HS-5 (cell line): Measurements from ENCODE around the gene GPR89B.
"Not testable (repeated sequence)": the region's sequence is repeated elsewhere in the genome, so short reads cannot be mapped to it uniquely, and the experiment has no call there.

Experiments used
- DNase-seq: peaks from one replicate; pipeline ENCODE4 v3.0.0-alpha.2; 2012; ENCODE audit warnings: low read depth

Gene GPR89B

DNA sequence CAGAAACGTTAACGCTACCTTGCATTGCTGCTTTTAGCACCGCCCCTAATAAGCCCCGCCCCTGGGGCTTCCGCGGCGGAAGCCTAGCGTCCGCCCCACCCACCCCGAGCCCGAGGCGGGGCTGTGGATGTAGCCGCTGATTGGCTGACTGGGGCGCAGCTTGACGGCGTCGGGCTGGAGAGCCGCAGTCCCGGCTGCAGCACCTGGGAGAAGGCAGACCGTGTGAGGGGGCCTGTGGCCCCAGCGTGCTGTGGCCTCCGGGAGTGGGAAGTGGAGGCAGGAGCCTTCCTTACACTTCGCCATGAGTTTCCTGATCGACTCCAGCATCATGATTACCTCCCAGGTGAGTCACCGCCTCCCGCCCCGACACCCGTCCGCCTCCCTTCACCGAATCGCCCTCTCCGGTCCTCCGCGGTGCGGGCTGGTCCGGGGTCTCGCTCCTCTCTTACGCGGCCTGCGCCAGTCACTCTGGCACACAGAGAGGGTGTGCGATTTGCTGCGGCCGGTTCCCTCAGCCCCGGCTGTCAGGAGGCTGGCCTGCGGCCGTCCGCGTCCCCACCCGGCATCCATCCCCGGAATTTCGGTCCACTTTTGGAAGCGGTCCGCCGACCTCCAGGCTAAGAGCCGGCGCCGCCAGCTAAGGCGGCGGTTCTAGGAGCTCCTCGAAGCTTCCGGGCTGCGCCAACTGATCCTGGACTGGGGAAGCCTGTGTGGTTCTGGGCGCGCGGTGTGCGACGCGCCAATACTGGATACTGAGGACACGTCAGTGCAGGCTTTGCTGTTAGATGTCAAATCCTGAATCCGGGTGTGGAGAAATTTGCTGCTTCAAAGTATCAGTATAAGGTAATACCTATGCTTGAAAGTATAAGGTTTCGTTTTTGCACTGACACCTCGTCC is at the start of gene GPR89B:
Gene GPR89B (plus strand): TSS at position 185 of the 897 bp plus-strand sequence. CDS start 117 bp downstream, at position 302.
- DNase-seq, result peak; percentile 45

DNA sequence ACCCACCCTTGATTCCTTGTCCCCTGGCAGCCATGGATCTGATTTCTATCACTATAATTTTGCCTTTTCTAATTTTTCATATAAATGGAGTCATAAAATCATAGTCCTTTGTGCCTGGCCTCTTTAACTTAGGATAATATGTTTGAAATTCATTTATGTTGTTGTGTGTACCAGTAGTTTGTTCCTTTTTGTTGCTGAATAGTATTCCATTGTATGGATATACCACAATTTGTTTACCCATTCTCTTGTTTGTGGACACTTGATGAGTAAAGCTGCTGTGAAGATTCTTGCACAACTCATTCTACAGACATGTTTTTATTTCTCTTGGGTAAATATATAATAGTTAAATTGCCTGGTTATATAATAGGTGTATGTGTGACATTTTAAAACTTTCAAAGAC is 48.3 kb upstream of the GPR89B start:
- no peak for DNase-seq

DNA sequence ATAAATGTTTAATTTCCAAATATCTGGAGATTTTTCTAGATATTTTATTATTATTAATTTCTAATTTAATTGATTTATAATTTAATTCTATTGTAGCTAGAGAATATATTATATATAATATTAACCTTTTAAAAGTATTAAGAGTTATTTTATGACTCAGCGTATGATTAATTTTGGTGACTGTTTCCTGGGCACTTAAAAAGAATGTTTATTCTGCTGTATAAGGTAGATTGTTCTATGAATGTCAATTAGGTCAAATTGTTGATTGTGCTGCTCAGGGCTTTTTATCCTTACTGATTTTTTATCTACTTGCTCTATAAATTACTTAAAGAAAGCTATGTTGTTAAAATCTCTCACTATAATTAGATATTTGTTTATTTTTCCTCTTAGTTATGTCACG is 45.7 kb upstream of the GPR89B start:
- no peak for DNase-seq

DNA sequence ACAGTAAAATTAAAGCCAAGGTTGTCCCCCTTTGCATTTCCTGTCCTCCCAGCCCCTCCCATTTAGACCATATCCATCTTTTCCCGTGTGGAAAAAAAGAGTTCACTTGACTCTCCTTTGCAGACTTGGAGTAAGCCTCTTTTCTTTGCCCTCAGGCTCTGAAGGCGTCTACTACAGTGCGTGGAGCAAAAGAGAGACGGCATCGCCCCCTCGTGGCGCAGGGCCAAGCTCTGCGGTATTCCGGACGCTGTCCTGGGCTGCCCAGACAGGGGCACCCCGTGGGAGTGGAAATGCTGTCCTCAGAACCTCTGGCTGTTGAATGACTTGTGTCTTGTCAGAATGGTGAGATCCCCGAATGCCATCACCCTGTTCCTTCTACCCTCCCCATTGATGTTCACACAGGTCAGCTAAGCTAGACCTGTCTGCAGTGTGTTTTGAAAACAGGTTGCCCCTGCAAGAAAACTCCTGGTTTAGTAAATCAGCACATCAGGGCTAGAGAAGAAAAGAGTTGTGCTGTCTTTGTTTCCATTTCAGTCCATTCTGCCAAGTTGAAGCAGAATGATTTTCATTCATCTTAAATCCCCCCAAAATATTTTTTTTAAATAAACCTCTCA is 37.9 kb upstream of the GPR89B start:
- no peak for DNase-seq

DNA sequence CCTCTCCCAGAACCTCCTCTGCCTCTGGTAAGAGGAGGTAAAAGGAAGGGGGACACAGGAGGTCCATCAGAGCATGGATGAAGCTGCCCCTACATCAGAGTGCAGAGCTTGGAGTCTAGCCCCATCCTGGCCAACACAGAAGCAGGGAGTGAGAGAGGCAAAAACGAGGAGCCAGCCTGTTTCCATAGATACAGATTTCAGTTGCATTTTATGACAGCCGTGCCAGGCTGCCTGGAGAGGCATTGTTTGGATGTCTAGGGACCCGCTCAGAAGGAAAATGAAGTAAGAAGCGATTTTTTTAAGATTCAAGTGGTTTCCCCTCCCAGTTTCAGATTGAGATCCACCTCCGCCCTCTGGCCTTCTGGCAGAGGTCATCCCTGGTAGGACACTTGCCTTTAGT is 37.1 kb upstream of the GPR89B start:
- DNase-seq, result no peak

DNA sequence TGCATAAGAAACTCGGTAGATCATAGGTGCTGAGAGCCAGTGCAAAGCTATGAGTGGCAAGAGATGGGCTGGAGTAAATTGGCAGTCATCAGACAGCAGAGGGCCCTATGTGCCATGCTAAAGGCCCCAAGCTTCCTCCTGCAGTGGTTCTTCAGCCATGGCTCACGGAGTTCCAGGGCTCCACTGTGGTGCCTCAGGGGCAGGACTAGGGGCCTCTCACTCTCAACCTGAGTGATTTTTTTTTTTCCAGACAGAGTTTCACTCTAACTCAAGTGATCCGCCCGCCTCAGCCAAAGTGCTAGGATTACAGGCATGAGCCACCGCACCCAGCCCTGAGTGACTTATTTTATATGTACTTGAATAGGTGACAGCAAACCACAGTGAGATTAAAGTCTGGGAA is 36.0 kb upstream of the GPR89B start:
- DNase-seq, result no peak

DNA sequence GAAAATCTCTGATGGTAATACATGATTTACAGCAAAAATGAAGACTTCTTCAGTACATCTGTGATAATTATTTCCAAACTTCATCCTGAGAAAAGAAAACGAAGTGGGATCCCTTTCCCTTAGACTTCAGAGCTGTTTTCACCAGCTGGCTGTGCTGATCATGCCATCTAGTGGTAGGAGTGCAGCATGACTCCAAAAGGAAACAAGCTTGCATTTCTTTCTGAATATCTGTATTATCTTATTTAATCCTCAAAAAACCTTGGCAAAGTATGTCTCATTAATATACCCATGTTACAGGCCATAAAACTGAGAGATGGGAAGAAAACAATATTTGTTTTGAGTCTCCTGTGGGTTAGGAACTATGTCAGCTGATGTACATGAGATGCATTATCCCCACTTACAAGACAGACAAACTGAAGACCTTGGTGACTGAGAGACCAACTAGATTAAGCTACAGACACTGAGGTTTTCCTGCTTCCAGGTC is 35.4 kb upstream of the GPR89B start:
- DNase-seq, result peak; percentile 6

DNA sequence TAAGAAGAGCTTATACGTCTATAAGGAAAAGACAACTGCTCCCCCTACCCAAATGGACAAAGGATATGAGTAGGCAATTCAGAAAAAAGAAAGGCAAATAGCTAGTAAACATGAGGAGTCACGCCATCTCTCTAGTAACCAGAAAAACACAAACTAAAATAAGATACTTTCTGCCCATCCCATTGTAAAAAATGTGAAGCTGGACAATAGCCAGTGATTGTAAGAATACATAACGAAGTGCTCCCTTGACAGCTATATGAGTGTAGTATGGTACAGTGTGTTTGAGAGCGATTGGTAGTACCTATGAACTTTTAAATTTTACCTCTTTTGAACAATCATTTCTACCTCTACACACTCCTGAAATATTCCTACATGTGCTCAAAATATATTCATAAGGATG is 33.1 kb upstream of the GPR89B start:
- DNase-seq, result no peak

DNA sequence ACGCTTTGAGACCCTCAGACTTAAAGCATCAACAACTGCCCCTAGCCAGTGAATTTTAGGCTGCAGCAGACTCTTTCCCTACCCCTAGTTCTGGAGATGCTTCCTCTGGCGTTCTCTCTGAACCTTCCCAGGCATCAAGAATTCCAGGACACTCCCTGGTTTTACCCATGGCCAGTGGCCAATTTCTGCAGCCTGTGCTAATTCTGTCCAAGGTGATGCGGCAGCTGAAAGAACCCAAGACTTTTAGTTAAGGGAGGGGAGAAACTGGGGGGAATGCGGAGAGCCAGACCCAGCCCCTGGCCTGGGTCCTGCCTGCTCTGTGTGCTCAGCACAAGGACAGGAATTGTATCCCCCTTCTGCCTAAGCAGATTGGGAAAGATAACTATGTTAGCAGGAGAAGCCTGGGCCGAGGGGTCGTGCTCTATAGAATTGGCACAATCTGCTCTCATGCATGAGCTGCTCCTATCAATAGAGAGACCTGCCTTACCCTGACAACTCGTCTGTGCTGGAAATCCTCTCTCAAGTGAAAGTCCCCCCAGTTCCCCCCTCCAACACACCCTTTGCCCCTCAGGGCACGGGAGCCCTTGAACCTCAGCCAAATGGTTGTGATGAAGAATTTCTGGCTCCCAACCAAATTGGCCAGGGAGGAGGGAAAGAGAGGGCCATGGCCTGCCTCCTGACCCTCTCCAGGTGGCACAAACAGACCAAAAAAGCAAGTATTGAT is 31.0 kb upstream of the GPR89B start:
- no peak for DNase-seq

DNA sequence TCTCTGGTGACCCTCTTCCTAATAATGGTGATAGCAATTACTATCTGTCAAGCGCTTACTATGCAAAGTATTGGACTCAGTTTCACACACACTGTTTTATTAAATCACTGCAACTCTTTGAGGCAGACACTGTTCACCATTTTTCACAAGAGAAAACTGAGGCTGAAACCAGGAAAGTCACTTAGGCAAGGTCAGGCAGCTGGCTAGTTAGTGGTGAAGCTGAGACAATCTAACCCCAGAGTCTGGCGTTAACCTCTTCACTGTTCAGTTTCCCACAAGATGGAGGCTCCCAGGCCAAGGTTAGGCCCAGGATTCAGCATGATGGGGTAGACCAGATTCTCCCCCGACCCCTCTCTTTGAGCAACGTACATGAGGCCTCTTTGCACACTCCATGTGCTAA is 30.4 kb upstream of the GPR89B start:
- DNase-seq, result no peak

DNA sequence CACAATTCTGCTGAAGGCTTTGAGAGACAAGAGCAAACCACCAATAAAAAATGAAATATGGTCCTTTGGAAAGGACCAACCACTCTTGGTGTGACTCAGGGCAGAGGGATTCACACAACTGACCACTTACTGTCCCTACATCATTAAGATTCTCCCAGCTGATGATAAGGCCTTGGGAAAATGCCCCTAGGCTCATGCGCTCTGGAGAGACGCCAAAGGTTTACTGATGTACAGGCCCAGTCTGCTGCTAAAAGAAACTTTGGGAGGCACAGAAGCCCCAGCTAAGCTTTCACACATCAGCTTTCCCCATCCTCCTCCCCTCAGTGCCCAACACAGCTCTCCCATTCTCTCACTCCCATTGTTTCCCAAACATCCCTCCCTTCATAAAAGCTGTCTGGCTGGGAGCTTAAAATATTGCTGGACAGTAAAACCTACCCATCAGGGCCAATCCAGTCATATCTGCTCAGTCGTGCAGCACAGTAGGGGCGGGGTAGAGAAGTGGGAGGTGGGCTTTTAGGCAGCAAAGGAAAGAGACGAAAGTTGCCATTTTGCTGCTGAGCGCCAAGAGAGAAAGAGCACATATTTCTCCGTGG is 25.9 kb upstream of the GPR89B start, which contains the start of gene GJA8:
Gene GJA8 (plus strand): TSS at position 543 of the 593 bp plus-strand sequence. CDS start 5,161 bp downstream, outside the sequence.
- DNase-seq, result no peak

DNA sequence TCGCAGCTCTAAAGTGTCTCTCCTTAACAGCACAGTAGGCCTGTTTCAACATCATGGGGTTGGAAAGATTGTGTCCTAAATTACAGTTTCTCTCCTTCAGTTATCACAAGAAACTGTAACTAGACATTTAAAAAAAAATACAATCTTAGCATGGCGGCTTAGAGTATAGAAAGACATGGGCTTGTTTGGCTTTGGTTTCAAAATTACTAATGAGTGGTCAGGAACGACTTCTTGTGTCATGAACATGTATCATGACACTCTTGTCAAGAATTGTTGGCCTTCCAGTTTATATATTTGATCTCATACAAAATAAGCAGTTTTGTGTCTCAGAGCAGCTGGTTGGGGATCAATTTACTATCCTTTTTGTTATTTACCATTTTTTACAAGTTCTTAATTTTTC is 23.5 kb upstream of the GPR89B start:
- no peak for DNase-seq

DNA sequence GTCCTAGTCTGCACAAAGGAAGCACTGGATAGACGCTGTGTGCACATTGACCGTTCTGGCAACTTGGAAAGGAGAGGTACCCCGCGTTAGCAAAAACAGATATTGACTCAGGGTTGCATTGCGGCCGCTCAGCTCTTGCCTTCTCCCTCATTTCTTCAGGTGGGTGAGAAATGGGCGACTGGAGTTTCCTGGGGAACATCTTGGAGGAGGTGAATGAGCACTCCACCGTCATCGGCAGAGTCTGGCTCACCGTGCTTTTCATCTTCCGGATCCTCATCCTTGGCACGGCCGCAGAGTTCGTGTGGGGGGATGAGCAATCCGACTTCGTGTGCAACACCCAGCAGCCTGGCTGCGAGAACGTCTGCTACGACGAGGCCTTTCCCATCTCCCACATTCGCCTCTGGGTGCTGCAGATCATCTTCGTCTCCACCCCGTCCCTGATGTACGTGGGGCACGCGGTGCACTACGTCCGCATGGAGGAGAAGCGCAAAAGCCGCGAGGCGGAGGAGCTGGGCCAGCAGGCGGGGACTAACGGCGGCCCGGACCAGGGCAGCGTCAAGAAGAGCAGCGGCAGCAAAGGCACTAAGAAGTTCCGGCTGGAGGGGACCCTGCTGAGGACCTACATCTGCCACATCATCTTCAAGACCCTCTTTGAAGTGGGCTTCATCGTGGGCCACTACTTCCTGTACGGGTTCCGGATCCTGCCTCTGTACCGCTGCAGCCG is 20.3 kb upstream of the GPR89B start:
- no peak for DNase-seq

DNA sequence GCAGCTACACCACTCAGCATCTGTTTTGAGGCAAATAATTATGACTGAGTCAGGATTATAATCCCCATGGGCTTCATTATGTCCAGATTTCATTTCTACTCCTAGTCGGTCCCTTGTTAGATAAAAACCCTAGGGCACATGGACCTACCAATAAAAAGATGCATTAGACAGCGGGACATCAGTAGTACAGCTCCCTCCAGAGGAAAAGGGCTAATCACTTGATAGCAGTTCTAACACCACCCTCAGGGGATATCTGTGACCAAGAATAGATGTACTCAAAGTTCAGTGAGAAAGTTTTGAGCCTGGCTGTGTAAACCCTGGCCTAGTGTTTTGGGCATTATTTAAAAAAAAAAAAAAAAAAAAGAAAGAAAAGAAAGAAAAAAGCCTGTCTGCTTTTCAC is 15.7 kb upstream of the GPR89B start:
- DNase-seq, result no peak

DNA sequence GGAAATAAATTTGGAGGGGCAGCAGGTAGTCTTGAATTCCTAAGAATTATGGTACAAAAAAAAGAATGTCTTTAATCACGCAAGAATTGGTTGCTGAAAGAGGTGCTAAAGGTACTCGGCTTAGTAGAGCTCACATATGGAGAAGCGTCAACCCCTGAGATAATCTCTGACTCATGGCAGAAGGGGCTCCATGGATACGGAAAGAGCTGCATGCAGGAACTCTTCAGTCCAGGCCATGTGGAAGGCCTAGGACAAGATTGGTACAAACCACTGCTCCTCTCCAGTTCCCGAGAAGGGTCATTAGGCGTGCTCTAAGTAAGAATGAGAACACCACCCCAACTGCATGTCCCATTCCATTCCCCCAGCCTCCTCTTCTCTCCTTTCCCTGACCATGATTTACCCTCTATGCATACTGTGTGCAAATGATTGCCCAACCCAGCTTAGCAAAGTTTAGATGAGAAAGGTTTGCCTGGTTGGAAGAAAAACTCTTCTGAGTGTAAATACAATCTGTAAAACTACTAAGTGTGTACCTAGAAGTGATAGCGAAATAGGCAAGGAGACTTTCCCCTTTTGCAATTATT is 14.8 kb upstream of the GPR89B start:
- DNase-seq, result no peak

DNA sequence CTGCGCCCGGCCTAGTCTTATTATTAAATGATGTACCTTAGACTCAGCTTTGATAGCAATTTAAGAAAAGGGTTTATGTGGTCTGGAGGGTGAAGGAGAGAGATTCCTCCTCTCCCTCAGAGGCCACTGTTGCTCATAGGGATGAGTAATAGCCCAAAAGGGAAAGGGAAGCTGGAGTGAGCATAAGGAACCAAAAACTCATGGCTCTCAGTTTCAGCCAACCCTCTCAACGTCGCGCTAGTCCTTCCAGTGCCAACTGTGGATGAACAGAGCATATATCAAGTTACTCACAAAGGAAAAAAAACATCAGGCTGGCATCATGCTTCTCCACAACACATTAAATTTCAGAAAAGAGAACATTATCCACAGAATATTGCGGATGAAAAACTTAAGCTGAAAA is 8.3 kb upstream of the GPR89B start:
- no peak for DNase-seq

DNA sequence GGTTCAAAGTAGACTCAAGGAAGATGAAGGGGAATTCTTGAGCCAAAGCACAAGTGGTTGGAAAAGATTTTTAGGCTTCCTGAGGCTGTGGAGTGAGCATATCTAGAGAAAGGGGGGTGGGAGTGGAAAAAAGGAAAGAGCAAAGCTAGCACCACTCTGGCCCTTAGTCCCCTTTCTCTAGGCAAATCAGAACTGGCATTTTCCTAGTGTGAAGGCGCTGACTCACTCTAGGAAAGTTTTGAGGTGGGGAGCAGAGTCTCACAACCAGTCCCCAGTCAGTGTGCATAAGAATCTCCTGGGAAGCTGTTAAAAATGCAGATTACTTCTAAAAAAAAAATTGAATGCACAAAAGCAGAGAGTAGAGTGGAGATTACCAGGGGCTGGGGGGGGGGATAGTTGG is 3.4 kb upstream of the GPR89B start:
- DNase-seq, result no peak

DNA sequence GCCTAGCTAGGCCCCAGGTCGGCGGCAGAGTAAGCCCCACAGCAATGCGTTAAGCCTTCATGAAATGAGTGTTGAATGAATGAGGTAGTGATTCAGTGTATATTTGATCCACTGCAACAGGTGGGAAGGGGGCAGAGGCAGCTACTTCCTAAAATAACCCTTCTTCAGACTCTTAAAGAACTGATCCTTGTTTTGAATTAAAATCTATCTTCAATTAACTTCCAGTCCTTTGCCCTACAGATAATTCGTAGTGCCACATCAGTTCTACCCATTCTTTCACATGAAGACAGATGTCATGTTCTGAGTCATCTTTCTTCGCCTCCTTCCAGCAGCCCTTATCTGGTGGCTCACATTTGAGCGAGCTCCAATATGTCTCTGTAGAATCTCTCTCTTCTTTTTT is 1.0 kb upstream of the GPR89B start:
- not testable (repeated sequence) for DNase-seq

DNA sequence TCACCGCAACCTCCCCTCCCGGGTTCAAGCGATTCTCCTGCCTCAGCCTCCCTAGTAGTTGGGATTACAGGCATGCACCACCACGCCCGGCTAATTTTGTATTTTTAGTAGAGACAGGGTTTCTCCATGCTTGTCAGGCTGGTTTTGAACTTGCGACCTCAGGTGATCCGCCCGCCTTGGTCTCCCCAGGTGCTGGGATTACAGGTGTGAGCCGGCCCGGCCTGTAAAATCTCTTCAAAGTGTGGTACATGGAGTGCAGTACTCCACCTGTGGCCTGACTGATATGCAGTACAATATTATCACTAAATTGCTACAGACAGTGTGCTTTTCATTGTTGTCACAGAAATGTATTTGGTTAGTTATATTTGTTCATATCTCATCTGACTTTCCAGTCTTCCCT is 531 bp upstream of the GPR89B start:
- DNase-seq, result not testable (repeated sequence)

DNA sequence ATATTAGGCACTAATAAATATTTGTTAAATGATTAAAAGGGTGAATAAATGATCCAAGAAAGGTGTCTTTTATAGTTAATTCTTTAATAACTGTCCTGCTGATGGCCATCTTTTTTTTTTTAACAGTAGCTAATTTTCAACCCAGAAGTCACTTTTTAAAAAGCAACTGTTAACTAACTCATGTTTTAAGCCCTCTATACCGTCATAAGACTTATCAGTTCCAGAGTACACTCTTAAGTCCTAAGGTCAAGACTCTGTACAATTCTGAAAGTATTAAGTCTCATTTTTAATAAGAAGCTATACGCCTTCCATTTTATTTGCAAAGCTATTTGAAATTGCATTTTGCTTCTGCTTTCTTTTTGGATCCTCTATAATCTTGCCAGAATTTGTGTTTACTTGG is 2.9 kb downstream of the GPR89B start:
- DNase-seq, result not testable (repeated sequence)

DNA sequence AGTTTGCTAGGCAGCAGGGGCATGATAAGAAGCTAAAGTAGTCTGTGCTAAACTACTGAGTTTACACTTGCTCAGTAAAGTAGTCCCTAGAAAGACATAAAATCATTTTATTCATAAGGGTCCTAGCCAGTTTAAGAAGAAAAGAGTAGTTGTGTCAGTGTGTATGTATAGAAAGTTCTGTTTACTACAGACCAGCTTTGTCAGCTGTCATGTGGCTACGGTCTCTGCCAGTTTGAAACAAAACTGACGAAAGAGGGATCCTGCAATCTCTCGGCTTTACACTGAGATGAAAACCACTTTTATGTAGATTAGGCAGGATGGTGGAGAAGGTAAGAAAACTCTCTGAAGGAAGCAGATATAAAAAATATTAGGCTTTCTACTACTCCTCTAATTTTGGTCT is 7.1 kb downstream of the GPR89B start:
- DNase-seq, result not testable (repeated sequence)
